OCI-LY7 (cell line): ENCODE measurements around the gene GNG7. TPM values are rescaled to one million over a fixed set of nuclear protein-coding genes. Genes with fewer than 3 reads are reported as not detected.

Experiments used
- BruUV-seq: library from RNA; stranded (reverse); fragments of 400-500 nt; replicated peaks from 2 replicates; lab custom pipeline; 2021; lab: Mats Ljungman, UMichigan
- CTCF ChIA-PET: fragments of 300-600 bp; sonication (Branson Sonifier 250); formaldehyde crosslinking; loops from one replicate; lab custom pipeline; 2022; ENCODE audit warnings: antibody characterized with exemption; ENCODE audit not compliant: unreplicated experiment; lab: Charles Lee
- POLR2A ChIA-PET: fragments of 300-600 bp; sonication (Branson Sonifier 250); formaldehyde crosslinking; loops from one replicate; lab custom pipeline; 2022; ENCODE audit warnings: antibody characterized with exemption; lab: Charles Lee
- DNase-seq: peaks from one replicate; pipeline ENCODE4 v3.0.0-alpha.2; 2015; ENCODE audit warnings: low spot score
- H2AFZ ChIP-seq: fragments of 200-600 bp; sonication (generic), shearing (Covaris generic); 2 replicates; pipeline ENCODE4 v1.6.1; 2014; ENCODE audit warnings: mild to moderate bottlenecking, antibody characterized with exemption, low read length, moderate library complexity
- H3K27ac ChIP-seq: fragments of 200-600 bp; sonication (generic); 2 replicates; pipeline ENCODE4 v1.5.1; 2014; ENCODE audit warnings: mixed run types, low read depth, mild to moderate bottlenecking, moderate library complexity, low read length, inconsistent platforms; ENCODE audit not compliant: poor library complexity, severe bottlenecking
- H3K36me3 ChIP-seq: fragments of 200-600 bp; sonication (generic); 2 replicates; pipeline ENCODE4 v1.6.1; 2014; ENCODE audit warnings: mild to moderate bottlenecking, antibody characterized with exemption, low read length, moderate library complexity, mixed read lengths; ENCODE audit not compliant: insufficient read depth
- H3K4me1 ChIP-seq: fragments of 200-600 bp; sonication (generic); 2 replicates; pipeline ENCODE4 v1.5.1; 2014; ENCODE audit warnings: mild to moderate bottlenecking, low read length; ENCODE audit not compliant: insufficient read depth, poor library complexity, severe bottlenecking
- H3K4me2 ChIP-seq: fragments of 200-600 bp; sonication (generic); 2 replicates; pipeline ENCODE4 v1.6.1; 2014; ENCODE audit warnings: mild to moderate bottlenecking, low read length
- H3K4me3 ChIP-seq: fragments of 200-600 bp; sonication (generic); 2 replicates; pipeline ENCODE4 v1.5.1; 2014; ENCODE audit warnings: mild to moderate bottlenecking, low read depth, low read length; ENCODE audit not compliant: poor library complexity, severe bottlenecking
- H3K79me2 ChIP-seq: fragments of 200-600 bp; sonication (generic); 2 replicates; pipeline ENCODE4 v1.6.1; 2016; ENCODE audit warnings: low read depth, mild to moderate bottlenecking, low read length, moderate library complexity, mixed read lengths; ENCODE audit not compliant: insufficient read depth
- H3K9me2 ChIP-seq: fragments of 200-600 bp; sonication (generic); 2 replicates; pipeline ENCODE4 v1.6.1; 2016; ENCODE audit warnings: mild to moderate bottlenecking, low read length, mixed read lengths; ENCODE audit not compliant: insufficient read depth
- H3K9me3 ChIP-seq: fragments of 200-600 bp; sonication (generic); 2 replicates; pipeline ENCODE4 v1.6.1; 2014; ENCODE audit warnings: mild to moderate bottlenecking, mixed run types, low read length, mixed read lengths
- H4K20me1 ChIP-seq: fragments of 200-600 bp; sonication (generic); 2 replicates; pipeline ENCODE4 v1.6.1; 2014; ENCODE audit warnings: mild to moderate bottlenecking, antibody characterized with exemption, low read length, moderate library complexity, mixed read lengths; ENCODE audit not compliant: insufficient read depth
- CTCF ChIP-seq: fragments of 200-600 bp; sonication (generic); conservative IDR thresholded peaks from 2 replicates; pipeline ENCODE4 v1.5.1; 2014; ENCODE audit warnings: mild to moderate bottlenecking, antibody characterized with exemption, low read length, moderate library complexity, mixed read lengths
- EZH2phosphoT487 ChIP-seq: fragments of 200-600 bp; sonication (generic); IDR thresholded peaks from 2 replicates; pipeline ENCODE4 v1.6.1; 2018; ENCODE audit warnings: low read depth, borderline replicate concordance, mild to moderate bottlenecking, mixed run types, antibody characterized with exemption, low read length, moderate library complexity, mixed read lengths
- intact Hi-C: fragments of 100-400 bp; cut with micrococcal nuclease; formaldehyde crosslinking; loops from one replicate; pipeline ENCODE4 v1.10.0; 2022; ENCODE audit not compliant: unreplicated experiment
- total RNA-seq, 2 experiments: library from RNA; depleted of rRNA in 1 of 2; stranded (reverse); fragments of >200 nt in 1 of 2; shearing (Covaris generic) in 1 of 2; gene quantifications; 2 replicates each; pipeline ENCODE4 v1.2.3, GENCODE V29; 2014 to 2022

Gene GNG7
- total RNA-seq, 2 experiments from 2014 or later, result 13.9 to 15.3 TPM

GRCh38 chr19:2633693-2634075 is 68.8 kb downstream of the GNG7 start:
- H3K4me2 ChIP-seq, result no peak overlapping the region
- H3K27ac ChIP-seq, result no peak overlapping the region
- intact Hi-C loops, result no loop called here
- H2AFZ ChIP-seq, result no peak overlapping the region
- H4K20me1 ChIP-seq, result no peaks in the 10 kb centered on the region
- no peak for TF ChIP-seq CTCF
- TF ChIP-seq EZH2phosphoT487, result no peak
- peaks cover 16% of the 10 kb centered on the region for H3K36me3 ChIP-seq
- no TSS peak for BruUV-seq
- ChIA-PET POLR2A (interaction anchor here (1.0 to 1.4 kb wide), 3 partner anchors 11 to 17 kb away, joined by 3 to 5 read pairs (median 3); no protein-coding TSS in a partner anchor), CTCF (no interaction called here)
- peaks cover 22% of the 10 kb centered on the region for H3K9me3 ChIP-seq
- DNase-seq, result no peak
- H3K4me3 ChIP-seq, result no peak overlapping the region
- peaks cover 57% of the 10 kb centered on the region for H3K4me1 ChIP-seq
- no peaks in the 10 kb centered on the region for H3K9me2 ChIP-seq
- H3K79me2 ChIP-seq, result no peaks in the 10 kb centered on the region

DNA sequence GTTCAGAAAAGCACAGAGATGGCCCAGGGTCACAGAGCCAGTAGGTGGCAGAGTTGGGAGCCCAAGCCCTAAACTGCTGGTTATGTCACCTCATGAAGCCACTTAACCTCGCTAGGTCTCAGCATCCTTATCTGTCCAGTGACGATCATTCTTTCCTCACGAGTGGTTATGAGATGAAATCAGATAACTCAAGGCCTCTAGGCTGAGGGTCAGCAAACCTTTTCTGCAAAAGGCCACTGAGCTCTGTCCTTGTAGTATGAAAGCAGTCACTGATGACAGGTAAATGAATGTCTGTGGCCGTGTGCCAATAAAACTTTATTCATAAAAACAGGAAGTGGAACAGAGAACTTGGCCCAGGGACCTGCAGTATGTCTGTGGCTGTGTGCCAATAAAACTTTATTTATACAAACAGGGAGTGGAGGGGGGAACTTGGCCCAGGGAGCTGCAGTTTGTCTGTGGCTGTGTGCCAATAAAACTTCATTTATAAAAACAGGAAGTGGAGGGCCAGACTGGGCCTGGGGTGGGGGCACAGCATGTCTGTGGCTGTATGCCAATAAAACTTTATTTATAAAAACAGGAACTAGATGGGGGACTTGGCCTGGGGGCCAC is 71.2 kb downstream of the GNG7 start:
- H4K20me1 ChIP-seq, result no peaks in the 10 kb centered on the region
- peak; percentile 81 for DNase-seq
- H3K4me2 ChIP-seq, result peak overlapping the region; percentile 49
- peaks cover 31% of the 10 kb centered on the region for H3K9me3 ChIP-seq
- no TSS peak for BruUV-seq
- H3K9me2 ChIP-seq, result no peaks in the 10 kb centered on the region
- peaks cover 65% of the 10 kb centered on the region for H3K4me1 ChIP-seq
- H3K4me3 ChIP-seq, result no peak overlapping the region
- peak; percentile 61 for TF ChIP-seq CTCF
- TF ChIP-seq EZH2phosphoT487, result no peak
- ChIA-PET POLR2A (no interaction called here), CTCF (interaction anchor here (0.8 kb wide), 1 partner anchor 17 kb away, joined by 3 read pairs; no protein-coding TSS in a partner anchor)
- H2AFZ ChIP-seq, result peak overlapping the region; percentile 47; the same call in 1 of the 2 replicates
- no peaks in the 10 kb centered on the region for H3K79me2 ChIP-seq
- peak overlapping the region; percentile 52 for H3K27ac ChIP-seq
- intact Hi-C loops, result no loop called here
- peaks cover 25% of the 10 kb centered on the region for H3K36me3 ChIP-seq

DNA sequence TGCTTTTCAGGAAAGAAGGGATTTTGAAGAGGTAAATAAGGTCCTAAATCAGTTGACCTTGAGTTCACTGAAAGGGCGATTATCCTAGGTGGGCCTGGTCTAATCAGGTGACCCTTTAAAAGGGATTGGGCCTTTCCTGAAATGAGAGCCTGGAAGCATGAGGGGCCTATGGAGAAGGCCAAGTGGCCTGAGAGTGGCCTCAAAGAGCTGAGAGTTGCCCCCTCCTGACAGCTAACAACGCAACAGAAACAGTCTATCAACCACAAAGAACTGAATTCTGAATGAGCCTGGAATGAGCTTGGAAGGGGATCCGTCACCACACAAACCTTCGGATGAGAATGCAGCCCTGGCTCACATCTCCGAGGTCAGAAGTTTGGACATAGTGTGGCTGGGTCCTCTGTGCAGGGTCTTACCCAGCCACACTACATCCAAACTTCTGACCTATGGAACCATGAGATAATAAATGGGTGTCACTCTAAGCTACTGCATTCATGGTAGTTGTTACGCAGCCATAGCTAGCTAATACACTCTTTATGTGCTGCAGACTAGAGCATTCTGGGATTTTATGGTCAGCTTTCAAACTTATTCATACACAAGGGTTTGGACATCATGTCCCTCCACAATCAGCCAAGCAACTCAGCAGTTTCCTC is 72.0 kb downstream of the GNG7 start:
- no peak overlapping the region for H3K4me3 ChIP-seq
- H3K79me2 ChIP-seq, result no peaks in the 10 kb centered on the region
- no peak overlapping the region for H3K4me2 ChIP-seq
- no peak for TF ChIP-seq EZH2phosphoT487
- no peak for TF ChIP-seq CTCF
- no peak for DNase-seq
- H3K9me2 ChIP-seq, result no peaks in the 10 kb centered on the region
- H3K4me1 ChIP-seq, result peaks cover 67% of the 10 kb centered on the region
- H3K9me3 ChIP-seq, result peaks cover 31% of the 10 kb centered on the region
- H2AFZ ChIP-seq, result no peak overlapping the region
- CTCF ChIA-PET, result interaction anchor here (0.8 kb wide), 1 partner anchor 17 kb away, joined by 3 read pairs; no protein-coding TSS in a partner anchor
- no TSS peak for BruUV-seq
- no peaks in the 10 kb centered on the region for H4K20me1 ChIP-seq
- H3K36me3 ChIP-seq, result peaks cover 25% of the 10 kb centered on the region
- peak overlapping the region; percentile 52 for H3K27ac ChIP-seq
- intact Hi-C loops, result no loop called here
- POLR2A ChIA-PET, result no interaction called here
